Measurements from ENCODE around the gene CFAP77. TPM values are rescaled to one million over a fixed set of nuclear protein-coding genes. Genes with fewer than 3 reads are reported as not detected.
"Not testable (repeated sequence)": the region's sequence is repeated elsewhere in the genome, so short reads cannot be mapped to it uniquely, and the experiment has no call there.

Gene CFAP77
- total RNA-seq, 1 donor from 2014 or later: not detected

- not testable (repeated sequence) for H3K27me3 ChIP-seq (ENCODE audit: control insufficient read depth in 3 of 3, insufficient read depth in 3 of 3, low read length in 3 of 3)
Observed at GRCh38 chr9:132378416-132378815, 31.6 kb upstream of the CFAP77 start.

GRCh38 chr9:132381966-132382541 lies 28.0 kb upstream of the CFAP77 start:
- peaks cover 32 to 60% (median 50%) of the 10 kb centered on the region in 3 donors for H3K36me3 ChIP-seq (ENCODE audit: control insufficient read depth in 3 of 3, insufficient read depth in 3 of 3, low read length in 3 of 3)
- no peaks in the 10 kb centered on the region for H3K9me3 ChIP-seq (ENCODE audit: control insufficient read depth in 3 of 3, low read length in 3 of 3)
- no peaks in the 10 kb centered on the region for H3K4me1 ChIP-seq (ENCODE audit: control insufficient read depth in 3 of 3, insufficient read depth in 3 of 3, low read length in 3 of 3)
- no peaks in the 10 kb centered on the region for H3K27me3 ChIP-seq (ENCODE audit: control insufficient read depth in 3 of 3, insufficient read depth in 3 of 3, low read length in 3 of 3)
- no peak overlapping the region for H3K9ac ChIP-seq (ENCODE audit: low read depth in 1 of 3, low read length in 3 of 3)
- no peak overlapping the region for H3K4me3 ChIP-seq (ENCODE audit: low read length in 3 of 3)
- no peak overlapping the region for H3K27ac ChIP-seq (ENCODE audit: low read depth, low read length)

More at GRCh38 chr9:132378416-132378815, 31.6 kb upstream of the CFAP77 start:
- not testable (repeated sequence) for H3K9me3 ChIP-seq (ENCODE audit: control insufficient read depth in 3 of 3, low read length in 3 of 3); H3K9ac ChIP-seq (ENCODE audit: low read depth in 1 of 3, low read length in 3 of 3); H3K4me3 ChIP-seq (ENCODE audit: low read length in 3 of 3); H3K27ac ChIP-seq (ENCODE audit: low read depth, low read length); H3K4me1 ChIP-seq (ENCODE audit: control insufficient read depth in 3 of 3, insufficient read depth in 3 of 3, low read length in 3 of 3)
- peaks cover 29 to 41% (median 37%) of the 10 kb centered on the region in 3 donors for H3K36me3 ChIP-seq (ENCODE audit: control insufficient read depth in 3 of 3, insufficient read depth in 3 of 3, low read length in 3 of 3)

- no peaks in the 10 kb centered on the region for H3K9me3 ChIP-seq (ENCODE audit: control insufficient read depth in 3 of 3, low read length in 3 of 3)
- H3K9ac ChIP-seq (ENCODE audit: low read depth in 1 of 3, low read length in 3 of 3): no peak overlapping the region
- no peaks in the 10 kb centered on the region for H3K4me1 ChIP-seq (ENCODE audit: control insufficient read depth in 3 of 3, insufficient read depth in 3 of 3, low read length in 3 of 3)
- no peaks in the 10 kb centered on the region for H3K27me3 ChIP-seq (ENCODE audit: control insufficient read depth in 3 of 3, insufficient read depth in 3 of 3, low read length in 3 of 3)
- H3K4me3 ChIP-seq (ENCODE audit: low read length in 3 of 3): no peak overlapping the region
- no peak overlapping the region for H3K27ac ChIP-seq (ENCODE audit: low read depth, low read length)
- H3K36me3 ChIP-seq (ENCODE audit: control insufficient read depth in 3 of 3, insufficient read depth in 3 of 3, low read length in 3 of 3): peaks cover 27 to 58% (median 50%) of the 10 kb centered on the region in 3 donors
Observed at GRCh38 chr9:132383462-132383883, 26.5 kb upstream of the CFAP77 start.

GRCh38 chr9:132384376-132384775 lies 25.6 kb upstream of the CFAP77 start:
- no peaks in the 10 kb centered on the region for H3K4me1 ChIP-seq (ENCODE audit: control insufficient read depth in 3 of 3, insufficient read depth in 3 of 3, low read length in 3 of 3)
- no peaks in the 10 kb centered on the region for H3K27me3 ChIP-seq (ENCODE audit: control insufficient read depth in 3 of 3, insufficient read depth in 3 of 3, low read length in 3 of 3)
- H3K9me3 ChIP-seq (ENCODE audit: control insufficient read depth in 3 of 3, low read length in 3 of 3): no peaks in the 10 kb centered on the region
- H3K9ac ChIP-seq (ENCODE audit: low read depth in 1 of 3, low read length in 3 of 3): no peak overlapping the region
- no peak overlapping the region for H3K4me3 ChIP-seq (ENCODE audit: low read length in 3 of 3)
- peaks cover 25 to 56% (median 48%) of the 10 kb centered on the region in 3 donors for H3K36me3 ChIP-seq (ENCODE audit: control insufficient read depth in 3 of 3, insufficient read depth in 3 of 3, low read length in 3 of 3)
- no peak overlapping the region for H3K27ac ChIP-seq (ENCODE audit: low read depth, low read length)

- Histone ChIP-seq H3K4me1 (ENCODE audit: control insufficient read depth in 3 of 3, insufficient read depth in 3 of 3, low read length in 3 of 3) (no peaks in the 10 kb centered on the region), H3K9me3 (ENCODE audit: control insufficient read depth in 3 of 3, low read length in 3 of 3) (no peaks in the 10 kb centered on the region), H3K9ac (ENCODE audit: low read depth in 1 of 3, low read length in 3 of 3) (no peak overlapping the region), H3K27me3 (ENCODE audit: control insufficient read depth in 3 of 3, insufficient read depth in 3 of 3, low read length in 3 of 3) (no peaks in the 10 kb centered on the region), H3K36me3 (ENCODE audit: control insufficient read depth in 3 of 3, insufficient read depth in 3 of 3, low read length in 3 of 3) (peaks cover 39 to 75% (median 59%) of the 10 kb centered on the region in 3 donors), H3K4me3 (ENCODE audit: low read length in 3 of 3) (no peak overlapping the region), H3K27ac (ENCODE audit: low read depth, low read length) (no peak overlapping the region)
Observed at GRCh38 chr9:132387133-132387532, 22.9 kb upstream of the CFAP77 start.

GRCh38 chr9:132390966-132391365 lies 19.0 kb upstream of the CFAP77 start:
- H3K27me3 ChIP-seq (ENCODE audit: control insufficient read depth in 3 of 3, insufficient read depth in 3 of 3, low read length in 3 of 3): no peaks in the 10 kb centered on the region
- peaks cover 42 to 74% (median 63%) of the 10 kb centered on the region in 3 donors for H3K36me3 ChIP-seq (ENCODE audit: control insufficient read depth in 3 of 3, insufficient read depth in 3 of 3, low read length in 3 of 3)
- no peaks in the 10 kb centered on the region for H3K9me3 ChIP-seq (ENCODE audit: control insufficient read depth in 3 of 3, low read length in 3 of 3)
- H3K4me1 ChIP-seq (ENCODE audit: control insufficient read depth in 3 of 3, insufficient read depth in 3 of 3, low read length in 3 of 3): peaks cover 0 to 3% (median 0%) of the 10 kb centered on the region in 3 donors
- no peak overlapping the region for H3K4me3 ChIP-seq (ENCODE audit: low read length in 3 of 3)
- no peak overlapping the region for H3K27ac ChIP-seq (ENCODE audit: low read depth, low read length)
- H3K9ac ChIP-seq (ENCODE audit: low read depth in 1 of 3, low read length in 3 of 3): no peak overlapping the region

- H3K36me3 ChIP-seq (ENCODE audit: control insufficient read depth in 3 of 3, insufficient read depth in 3 of 3, low read length in 3 of 3): peaks cover 44 to 74% (median 64%) of the 10 kb centered on the region in 3 donors
- H3K27me3 ChIP-seq (ENCODE audit: control insufficient read depth in 3 of 3, insufficient read depth in 3 of 3, low read length in 3 of 3): no peaks in the 10 kb centered on the region
- no peaks in the 10 kb centered on the region for H3K9me3 ChIP-seq (ENCODE audit: control insufficient read depth in 3 of 3, low read length in 3 of 3)
- no peak overlapping the region for H3K4me3 ChIP-seq (ENCODE audit: low read length in 3 of 3)
- H3K9ac ChIP-seq (ENCODE audit: low read depth in 1 of 3, low read length in 3 of 3): no peak overlapping the region
- peaks cover 0 to 3% (median 0%) of the 10 kb centered on the region in 3 donors for H3K4me1 ChIP-seq (ENCODE audit: control insufficient read depth in 3 of 3, insufficient read depth in 3 of 3, low read length in 3 of 3)
- H3K27ac ChIP-seq (ENCODE audit: low read depth, low read length): no peak overlapping the region
Observed at GRCh38 chr9:132391449-132391848, 18.6 kb upstream of the CFAP77 start.

GRCh38 chr9:132395560-132395959 lies 14.5 kb upstream of the CFAP77 start:
- Histone ChIP-seq H3K9ac (ENCODE audit: low read depth in 1 of 3, low read length in 3 of 3) (no peak overlapping the region), H3K27ac (ENCODE audit: low read depth, low read length) (no peak overlapping the region), H3K4me3 (ENCODE audit: low read length in 3 of 3) (no peak overlapping the region), H3K9me3 (ENCODE audit: control insufficient read depth in 3 of 3, low read length in 3 of 3) (no peaks in the 10 kb centered on the region), H3K27me3 (ENCODE audit: control insufficient read depth in 3 of 3, insufficient read depth in 3 of 3, low read length in 3 of 3) (no peaks in the 10 kb centered on the region), H3K36me3 (ENCODE audit: control insufficient read depth in 3 of 3, insufficient read depth in 3 of 3, low read length in 3 of 3) (peaks cover 35 to 66% (median 58%) of the 10 kb centered on the region in 3 donors), H3K4me1 (ENCODE audit: control insufficient read depth in 3 of 3, insufficient read depth in 3 of 3, low read length in 3 of 3) (peaks cover 0 to 3% (median 0%) of the 10 kb centered on the region in 3 donors)

- H3K36me3 ChIP-seq (ENCODE audit: control insufficient read depth in 3 of 3, insufficient read depth in 3 of 3, low read length in 3 of 3): peaks cover 19 to 31% (median 28%) of the 10 kb centered on the region in 3 donors
Observed at GRCh38 chr9:132401824-132402223, 8.2 kb upstream of the CFAP77 start.

GRCh38 chr9:132404228-132404881 lies 5.7 kb upstream of the CFAP77 start:
- H3K4me1 ChIP-seq (ENCODE audit: control insufficient read depth in 3 of 3, insufficient read depth in 3 of 3, low read length in 3 of 3): peaks cover 12 to 17% (median 15%) of the 10 kb centered on the region in 3 donors
- peaks cover under 1 to 3% (median 2%) of the 10 kb centered on the region in 3 donors for H3K27me3 ChIP-seq (ENCODE audit: control insufficient read depth in 3 of 3, insufficient read depth in 3 of 3, low read length in 3 of 3)
- H3K9me3 ChIP-seq (ENCODE audit: control insufficient read depth in 3 of 3, low read length in 3 of 3): no peaks in the 10 kb centered on the region
- H3K27ac ChIP-seq (ENCODE audit: low read depth, low read length): no peak overlapping the region
- H3K9ac ChIP-seq (ENCODE audit: low read depth in 1 of 3, low read length in 3 of 3): no peak overlapping the region
- no peak overlapping the region for H3K4me3 ChIP-seq (ENCODE audit: low read length in 3 of 3)
- peaks cover 6 to 12% (median 12%) of the 10 kb centered on the region in 3 donors for H3K36me3 ChIP-seq (ENCODE audit: control insufficient read depth in 3 of 3, insufficient read depth in 3 of 3, low read length in 3 of 3)

More at GRCh38 chr9:132401824-132402223, 8.2 kb upstream of the CFAP77 start:
- Histone ChIP-seq H3K9ac (ENCODE audit: low read depth in 1 of 3, low read length in 3 of 3) (no peak overlapping the region), H3K27ac (ENCODE audit: low read depth, low read length) (no peak overlapping the region), H3K27me3 (ENCODE audit: control insufficient read depth in 3 of 3, insufficient read depth in 3 of 3, low read length in 3 of 3) (no peaks in the 10 kb centered on the region), H3K4me3 (ENCODE audit: low read length in 3 of 3) (no peak overlapping the region), H3K9me3 (ENCODE audit: control insufficient read depth in 3 of 3, low read length in 3 of 3) (no peaks in the 10 kb centered on the region), H3K4me1 (ENCODE audit: control insufficient read depth in 3 of 3, insufficient read depth in 3 of 3, low read length in 3 of 3) (peaks cover 7 to 12% (median 11%) of the 10 kb centered on the region in 3 donors)

Measured in skeletal muscle tissue (tissue), 4 donors.